ENCODE measurements around the gene EIPR1. TPM values are rescaled to one million over a fixed set of nuclear protein-coding genes. Genes with fewer than 3 reads are reported as not detected.

The EIPR1 gene
- total RNA-seq, 4 donors from 2014 or later: 13.1 to 41.0 (median 27.4) TPM

DNA sequence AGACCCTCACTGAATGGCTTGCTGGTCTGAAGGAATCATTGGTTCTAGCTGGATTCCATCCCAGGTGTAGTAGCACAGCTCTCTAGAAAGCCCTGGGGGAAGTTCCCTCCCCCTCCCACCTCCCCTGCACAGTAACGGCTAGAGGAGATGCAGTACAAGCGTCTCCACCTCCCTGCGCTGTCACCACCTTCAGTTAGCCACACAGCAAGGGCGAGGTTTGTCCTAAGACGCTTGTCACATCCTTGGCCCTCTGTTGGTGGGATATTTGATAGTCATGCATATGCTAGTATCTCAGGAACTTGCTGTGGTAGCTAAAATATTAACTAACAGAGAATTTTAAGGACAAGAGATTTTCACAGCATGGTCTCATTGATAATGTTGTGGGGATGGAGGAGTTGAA, 21.2 kb upstream of the EIPR1 start:
- Histone ChIP-seq H3K4me1 (peaks cover 0 to 4% (median 0%) of the 10 kb centered on the region in 4 donors), H3K36me3 (peaks cover 0 to 43% (median 18%) of the 10 kb centered on the region in 4 donors), H3K27ac (no peak overlapping the region), H3K27me3 (no peaks in the 10 kb centered on the region), H3K9me3 (peaks cover 14 to 16% of the 10 kb centered on the region in 2 donors), H3K4me3 (no peak overlapping the region)
- TF ChIP-seq, protein P1, sequence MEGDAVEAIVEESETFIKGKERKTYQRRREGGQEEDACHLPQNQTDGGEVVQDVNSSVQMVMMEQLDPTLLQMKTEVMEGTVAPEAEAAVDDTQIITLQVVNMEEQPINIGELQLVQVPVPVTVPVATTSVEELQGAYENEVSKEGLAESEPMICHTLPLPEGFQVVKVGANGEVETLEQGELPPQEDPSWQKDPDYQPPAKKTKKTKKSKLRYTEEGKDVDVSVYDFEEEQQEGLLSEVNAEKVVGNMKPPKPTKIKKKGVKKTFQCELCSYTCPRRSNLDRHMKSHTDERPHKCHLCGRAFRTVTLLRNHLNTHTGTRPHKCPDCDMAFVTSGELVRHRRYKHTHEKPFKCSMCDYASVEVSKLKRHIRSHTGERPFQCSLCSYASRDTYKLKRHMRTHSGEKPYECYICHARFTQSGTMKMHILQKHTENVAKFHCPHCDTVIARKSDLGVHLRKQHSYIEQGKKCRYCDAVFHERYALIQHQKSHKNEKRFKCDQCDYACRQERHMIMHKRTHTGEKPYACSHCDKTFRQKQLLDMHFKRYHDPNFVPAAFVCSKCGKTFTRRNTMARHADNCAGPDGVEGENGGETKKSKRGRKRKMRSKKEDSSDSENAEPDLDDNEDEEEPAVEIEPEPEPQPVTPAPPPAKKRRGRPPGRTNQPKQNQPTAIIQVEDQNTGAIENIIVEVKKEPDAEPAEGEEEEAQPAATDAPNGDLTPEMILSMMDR (IDR thresholded peaks at IDR 0.05): no peak
- DNase-seq: no peak
- intact Hi-C loops (cut with DNase I; ENCODE audit: low total_unique reads) (no loop called here), in situ Hi-C loops (cut with MboI; ENCODE audit: low pct_ligation_motif_present in 1 of 4, low pct_unique_long_range_greater_than_20kb in 1 of 4, low sequenced_read_pairs in 3 of 4) (no loop called here)
- 98% methylated on average over 5 of the region's 5 CpGs; no CpG with 5 or more reads in 1 of the 2 donors for WGBS, 2 donors (ENCODE audit: low coverage in 1 of 2)

DNA sequence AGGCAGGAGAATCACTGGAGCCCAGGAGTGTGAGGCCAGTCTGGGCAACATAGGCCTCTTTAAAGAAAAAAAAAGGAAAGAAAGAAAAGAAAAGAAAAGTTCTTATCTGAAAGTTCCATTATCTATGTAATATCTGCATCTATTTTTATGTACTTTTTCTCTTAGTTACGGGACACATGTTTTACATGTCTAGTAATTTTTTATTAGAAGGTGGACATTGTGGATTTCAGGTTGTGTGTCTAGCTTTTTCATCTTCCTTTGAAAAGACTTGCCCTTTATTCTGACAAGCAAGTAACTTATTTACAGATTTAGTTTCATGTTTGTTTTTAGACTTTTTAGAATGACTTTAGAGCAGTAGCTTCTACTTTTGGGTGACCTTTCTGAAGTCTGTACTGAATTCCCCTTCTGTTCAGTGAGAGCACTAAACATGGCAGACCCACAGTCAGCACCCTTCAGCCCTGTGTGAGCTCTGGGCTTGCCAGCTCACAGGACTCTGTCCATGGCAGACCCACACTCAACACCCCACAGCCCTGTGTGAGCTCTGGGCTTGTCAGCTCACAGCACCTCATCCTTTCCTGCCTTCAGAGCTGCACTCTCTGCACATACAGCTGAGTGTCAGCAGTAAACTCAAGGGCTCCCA, 19.4 kb upstream of the EIPR1 start:
- intact Hi-C loops (cut with DNase I; ENCODE audit: low total_unique reads) (no loop called here), in situ Hi-C loops (cut with MboI; ENCODE audit: low pct_ligation_motif_present in 1 of 4, low pct_unique_long_range_greater_than_20kb in 1 of 4, low sequenced_read_pairs in 3 of 4) (no loop called here)
- peaks cover 0 to 4% (median 0%) of the 10 kb centered on the region in 4 donors for H3K4me1 ChIP-seq
- 82 to 98% methylated on average over 1 of the region's 1 CpG for WGBS, 2 donors (ENCODE audit: low coverage in 1 of 2)
- H3K4me3 ChIP-seq: no peak overlapping the region
- no peak for TF ChIP-seq EP300 (IDR thresholded peaks at IDR 0.05; ENCODE audit: low read depth)
- TF ChIP-seq, protein P1 (IDR thresholded peaks at IDR 0.05): no peak
- TF ChIP-seq POLR2AphosphoS5 (IDR thresholded peaks at IDR 0.05): no peak
- TF ChIP-seq POLR2A (IDR thresholded peaks at IDR 0.05): no peak
- H3K27me3 ChIP-seq: no peaks in the 10 kb centered on the region
- H3K27ac ChIP-seq: no peak overlapping the region
- peaks cover 14 to 16% of the 10 kb centered on the region in 2 donors for H3K9me3 ChIP-seq
- peaks cover 0 to 34% (median 14%) of the 10 kb centered on the region in 4 donors for H3K36me3 ChIP-seq
- no peak for DNase-seq

DNA sequence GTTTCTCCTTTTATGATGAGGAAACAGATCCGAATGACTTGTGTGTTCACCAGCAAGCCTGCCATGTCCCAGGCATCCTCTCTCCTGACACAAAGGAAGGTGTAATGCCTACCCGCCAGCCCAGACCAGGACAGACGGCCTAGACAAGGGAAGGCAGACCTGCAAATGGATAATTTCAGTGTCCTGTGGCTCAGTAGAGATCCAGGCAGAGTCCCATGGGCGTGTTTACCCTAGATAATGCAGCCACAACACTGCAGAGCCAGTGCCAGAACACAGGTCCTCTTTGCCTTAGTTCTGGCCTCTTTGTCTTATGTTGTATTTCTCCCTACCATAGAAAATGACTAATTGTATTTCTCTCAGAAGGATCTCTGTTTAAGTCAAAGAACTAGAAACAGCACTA, 14.6 kb upstream of the EIPR1 start:
- in situ Hi-C loops (cut with MboI; ENCODE audit: low pct_ligation_motif_present in 1 of 4, low pct_unique_long_range_greater_than_20kb in 1 of 4, low sequenced_read_pairs in 3 of 4): no loop called here
- TF ChIP-seq EP300 (IDR thresholded peaks at IDR 0.05; ENCODE audit: low read depth) (no peak), POLR2A (IDR thresholded peaks at IDR 0.05) (no peak), POLR2AphosphoS5 (IDR thresholded peaks at IDR 0.05) (no peak)
- TF ChIP-seq, protein P1 (IDR thresholded peaks at IDR 0.05): no peak
- Histone ChIP-seq H3K27ac (no peak overlapping the region), H3K4me3 (no peak overlapping the region), H3K27me3 (no peaks in the 10 kb centered on the region), H3K36me3 (peaks cover 0 to 56% (median 21%) of the 10 kb centered on the region in 4 donors), H3K4me1 (no peaks in the 10 kb centered on the region), H3K9me3 (peaks cover 14 to 15% of the 10 kb centered on the region in 2 donors)
- intact Hi-C loops (cut with DNase I; ENCODE audit: low total_unique reads): no loop called here
- WGBS, 2 donors (ENCODE audit: low coverage in 1 of 2): 93% methylated on average over 4 of the region's 4 CpGs; no CpG with 5 or more reads in 1 of the 2 donors
- DNase-seq: no peak

DNA sequence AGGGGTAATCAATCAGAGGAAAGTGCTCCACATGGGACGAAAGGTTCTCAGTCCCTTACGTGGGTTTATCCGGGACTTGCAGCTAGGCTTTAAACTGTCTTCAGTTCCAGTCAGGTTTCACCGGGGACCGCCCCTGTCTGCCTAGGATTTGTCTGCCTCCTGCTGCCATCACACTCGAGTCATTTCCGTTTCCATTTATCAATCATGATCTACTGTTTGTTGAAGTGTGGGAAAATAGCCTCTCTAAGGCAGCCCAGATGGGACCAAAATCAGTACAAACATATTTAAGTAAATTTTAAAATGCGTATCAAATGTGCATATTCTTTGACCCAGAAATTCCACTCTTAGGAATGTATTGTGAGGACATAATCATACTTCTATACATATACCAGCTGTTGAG, 12.4 kb upstream of the EIPR1 start:
- Histone ChIP-seq H3K27ac (no peak overlapping the region), H3K36me3 (peaks cover 0 to 43% (median 14%) of the 10 kb centered on the region in 4 donors), H3K4me1 (no peaks in the 10 kb centered on the region), H3K9me3 (no peaks in the 10 kb centered on the region), H3K4me3 (no peak overlapping the region), H3K27me3 (no peaks in the 10 kb centered on the region)
- WGBS, 2 donors (ENCODE audit: low coverage in 1 of 2): 96 to 99% methylated on average over 8 of the region's 8 CpGs
- in situ Hi-C loops (cut with MboI; ENCODE audit: low pct_ligation_motif_present in 1 of 4, low pct_unique_long_range_greater_than_20kb in 1 of 4, low sequenced_read_pairs in 3 of 4) (no loop called here), intact Hi-C loops (cut with DNase I; ENCODE audit: low total_unique reads) (no loop called here)
- no peak for TF ChIP-seq EP300 (IDR thresholded peaks at IDR 0.05; ENCODE audit: low read depth)
- no peak for TF ChIP-seq POLR2A (IDR thresholded peaks at IDR 0.05)
- no peak for TF ChIP-seq POLR2AphosphoS5 (IDR thresholded peaks at IDR 0.05)
- TF ChIP-seq, protein P1 (IDR thresholded peaks at IDR 0.05): no peak
- no peak for DNase-seq
